ENCODE measurements around the gene ULBP2. TPM values are rescaled to one million over a fixed set of nuclear protein-coding genes. Genes with fewer than 3 reads are reported as not detected.
"Not testable (repeated sequence)": the region's sequence is repeated elsewhere in the genome, so short reads cannot be mapped to it uniquely, and the experiment has no call there.

Gene ULBP2
- total RNA-seq, 1 experiment from 2014 or later = not detected

DNA sequence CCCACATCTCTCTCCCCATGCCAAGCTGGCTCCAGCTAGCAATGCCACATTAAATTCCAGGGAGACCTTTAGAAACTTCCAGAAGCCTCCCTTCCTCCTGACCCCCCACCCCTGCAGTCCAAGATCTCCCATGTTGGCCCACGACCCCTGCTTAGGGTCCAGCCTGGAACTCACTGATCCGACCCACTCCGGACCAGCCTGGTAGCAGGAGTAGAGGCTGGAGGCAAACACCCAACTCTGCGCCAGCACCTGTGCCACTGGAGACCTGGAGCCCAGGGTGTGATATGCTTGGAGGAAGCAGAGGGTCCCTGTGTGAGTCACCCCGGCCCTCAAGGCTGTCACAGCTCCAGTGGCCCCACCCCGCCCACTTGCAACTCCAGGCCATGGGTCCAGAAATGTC lies 18.7 kb downstream of the ULBP2 start:
- no peaks in the 10 kb centered on the region for H3K36me3 ChIP-seq (replicated peaks; ENCODE audit: control insufficient read depth, insufficient read depth, low read length)
- H3K27me3 ChIP-seq (ENCODE audit: control insufficient read depth, insufficient read depth, low read length) = peaks cover 63% of the 10 kb centered on the region
- no peak for DNase-seq
- H3K4me3 ChIP-seq (ENCODE audit: insufficient read depth, low read depth, low read length) = no peak overlapping the region

DNA sequence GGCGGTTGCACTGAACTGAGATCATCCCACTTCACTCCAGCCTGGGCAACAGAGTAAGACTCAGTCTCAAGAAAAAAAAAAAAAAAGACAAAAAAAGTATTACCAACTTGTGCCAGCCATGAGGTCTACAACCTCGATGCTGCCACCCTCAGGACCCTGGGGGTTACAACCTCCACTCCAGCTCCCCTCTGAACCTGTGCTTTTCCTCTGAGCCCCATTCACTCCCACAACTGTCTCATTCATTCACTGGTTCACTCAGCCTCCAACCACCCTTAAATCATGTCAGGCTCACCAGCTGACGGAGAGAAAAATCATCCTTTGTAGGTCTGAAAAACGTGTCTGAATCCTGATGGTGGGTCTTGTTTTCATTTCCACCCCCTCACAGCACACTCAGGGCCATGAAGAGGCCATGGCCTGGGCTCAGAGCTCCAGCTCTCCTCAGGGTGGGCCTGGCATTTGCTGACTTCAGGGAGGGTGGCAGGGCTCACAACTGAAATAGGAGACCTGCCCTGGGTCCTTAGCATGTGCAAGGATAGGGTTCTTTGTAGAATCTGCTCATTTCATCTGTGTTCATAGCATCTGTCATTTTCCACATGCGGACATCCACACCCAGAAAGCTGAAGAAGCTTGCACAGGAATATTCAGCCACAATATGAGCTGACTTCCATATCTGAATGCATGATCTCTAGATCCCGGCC lies 20.1 kb downstream of the ULBP2 start:
- H3K4me3 ChIP-seq (ENCODE audit: insufficient read depth, low read depth, low read length) = no peak overlapping the region
- peak; percentile 80 for DNase-seq
- H3K36me3 ChIP-seq (replicated peaks; ENCODE audit: control insufficient read depth, insufficient read depth, low read length) = no peaks in the 10 kb centered on the region
- peaks cover 64% of the 10 kb centered on the region for H3K27me3 ChIP-seq (ENCODE audit: control insufficient read depth, insufficient read depth, low read length)

DNA sequence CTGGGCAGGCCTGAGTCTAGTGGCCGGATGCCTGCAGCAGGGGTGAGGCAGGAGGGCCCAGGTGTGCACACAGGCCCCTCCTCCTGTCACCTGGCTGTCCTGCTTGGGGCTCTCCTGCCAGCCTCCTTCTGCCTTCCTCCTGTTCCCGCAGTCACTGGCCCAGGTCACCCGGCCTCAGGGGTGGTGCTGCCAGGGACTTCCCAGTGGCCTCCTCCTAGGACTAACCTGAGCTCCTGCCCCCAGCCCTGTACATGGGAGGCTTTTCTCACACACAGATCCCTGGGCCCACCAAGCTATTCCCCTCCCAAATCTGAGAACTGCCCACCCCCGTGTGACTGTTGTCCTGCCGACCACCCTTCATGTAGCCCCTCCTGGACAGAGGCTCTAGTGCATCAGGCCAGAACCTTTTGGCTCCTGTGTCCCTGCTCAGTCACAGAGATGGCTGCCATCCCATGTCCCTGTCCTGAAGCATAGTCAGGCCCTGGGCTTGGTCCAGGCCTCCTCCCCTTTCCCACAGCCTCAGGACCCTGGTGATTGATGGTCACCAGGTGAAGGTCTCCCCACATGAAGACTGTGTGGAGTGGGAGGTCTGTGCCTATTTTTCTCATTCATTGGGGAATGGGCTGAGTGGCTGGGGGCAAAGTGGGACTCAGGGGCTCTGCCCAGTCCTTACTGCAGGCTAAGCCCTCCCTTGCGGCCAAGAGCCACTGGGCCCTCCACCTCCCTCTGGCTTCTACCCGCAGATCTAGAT lies 20.8 kb downstream of the ULBP2 start:
- Histone ChIP-seq H3K36me3 (replicated peaks; ENCODE audit: control insufficient read depth, insufficient read depth, low read length) (no peaks in the 10 kb centered on the region), H3K27me3 (ENCODE audit: control insufficient read depth, insufficient read depth, low read length) (peaks cover 67% of the 10 kb centered on the region), H3K4me3 (ENCODE audit: insufficient read depth, low read depth, low read length) (peak overlapping the region; percentile 47)
- DNase-seq = no peak

DNA sequence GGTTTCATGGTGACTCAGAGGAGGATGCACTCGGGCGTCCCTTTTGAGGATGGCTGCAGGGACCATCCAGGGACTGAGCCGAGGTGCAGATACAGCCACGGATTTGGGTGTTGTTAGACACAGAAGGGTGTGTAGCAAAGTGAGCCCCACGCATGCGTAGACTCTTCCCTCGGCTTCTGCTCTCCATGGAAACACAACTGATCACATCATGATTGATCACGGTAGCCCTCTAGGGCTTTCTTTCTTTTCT lies 21.3 kb downstream of the ULBP2 start:
- Histone ChIP-seq H3K36me3 (replicated peaks; ENCODE audit: control insufficient read depth, insufficient read depth, low read length) (no peaks in the 10 kb centered on the region), H3K27me3 (ENCODE audit: control insufficient read depth, insufficient read depth, low read length) (peaks cover 67% of the 10 kb centered on the region), H3K4me3 (ENCODE audit: insufficient read depth, low read depth, low read length) (peak overlapping the region; percentile 47)
- DNase-seq = peak; percentile 72

DNA sequence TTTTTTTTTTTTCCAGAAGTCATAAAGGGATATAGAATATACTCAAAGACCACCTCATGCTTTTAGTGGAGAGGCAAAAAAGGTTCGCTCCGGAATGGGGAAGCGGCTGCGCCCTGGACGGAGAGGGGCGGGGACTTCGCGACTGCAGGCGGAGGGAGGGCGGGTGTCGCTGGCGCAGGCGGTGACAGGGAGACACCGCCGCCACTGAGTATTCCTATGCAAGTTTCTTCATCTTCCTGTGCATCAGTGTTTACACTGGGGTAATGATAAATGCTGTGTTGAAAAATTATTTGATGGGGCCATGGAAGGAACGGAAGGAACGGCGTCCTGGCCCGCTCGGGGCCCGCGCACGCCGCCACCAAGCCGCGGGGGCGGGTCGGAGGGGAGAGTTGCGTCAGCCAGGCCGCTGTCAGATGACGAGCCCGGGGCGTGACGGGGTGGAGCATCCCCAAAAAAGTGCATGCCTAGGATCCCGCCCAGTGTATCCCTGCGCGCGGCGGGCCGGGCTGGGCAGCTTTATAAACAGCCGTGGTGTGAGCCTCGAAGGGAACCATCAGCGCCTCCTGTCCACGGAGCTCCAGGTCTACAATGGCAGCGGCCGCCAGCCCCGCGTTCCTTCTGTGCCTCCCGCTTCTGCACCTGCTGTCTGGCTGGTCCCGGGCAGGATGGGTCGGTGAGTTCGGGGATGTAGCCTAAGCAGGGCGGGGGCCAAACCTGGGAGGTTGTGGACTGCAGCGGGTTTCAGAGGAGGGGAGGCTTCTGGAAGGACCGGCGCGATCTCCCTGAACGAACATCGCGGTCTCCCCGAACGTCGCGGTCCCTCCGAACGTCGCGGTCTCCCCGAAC lies 21.9 kb downstream of the ULBP2 start, which contains the start of gene ULBP1:
ULBP1 (plus strand) TSS at position 482 of the 846 bp plus-strand sequence; CDS start at position 589, 107 bp downstream.
- Histone ChIP-seq H3K36me3 (replicated peaks; ENCODE audit: control insufficient read depth, insufficient read depth, low read length) (no peaks in the 10 kb centered on the region), H3K4me3 (ENCODE audit: insufficient read depth, low read depth, low read length) (peak within 1 kb of the TSS; percentile 47), H3K27me3 (ENCODE audit: control insufficient read depth, insufficient read depth, low read length) (peaks cover 71% of the 10 kb centered on the region)
- DNase-seq = peak; percentile 96

DNA sequence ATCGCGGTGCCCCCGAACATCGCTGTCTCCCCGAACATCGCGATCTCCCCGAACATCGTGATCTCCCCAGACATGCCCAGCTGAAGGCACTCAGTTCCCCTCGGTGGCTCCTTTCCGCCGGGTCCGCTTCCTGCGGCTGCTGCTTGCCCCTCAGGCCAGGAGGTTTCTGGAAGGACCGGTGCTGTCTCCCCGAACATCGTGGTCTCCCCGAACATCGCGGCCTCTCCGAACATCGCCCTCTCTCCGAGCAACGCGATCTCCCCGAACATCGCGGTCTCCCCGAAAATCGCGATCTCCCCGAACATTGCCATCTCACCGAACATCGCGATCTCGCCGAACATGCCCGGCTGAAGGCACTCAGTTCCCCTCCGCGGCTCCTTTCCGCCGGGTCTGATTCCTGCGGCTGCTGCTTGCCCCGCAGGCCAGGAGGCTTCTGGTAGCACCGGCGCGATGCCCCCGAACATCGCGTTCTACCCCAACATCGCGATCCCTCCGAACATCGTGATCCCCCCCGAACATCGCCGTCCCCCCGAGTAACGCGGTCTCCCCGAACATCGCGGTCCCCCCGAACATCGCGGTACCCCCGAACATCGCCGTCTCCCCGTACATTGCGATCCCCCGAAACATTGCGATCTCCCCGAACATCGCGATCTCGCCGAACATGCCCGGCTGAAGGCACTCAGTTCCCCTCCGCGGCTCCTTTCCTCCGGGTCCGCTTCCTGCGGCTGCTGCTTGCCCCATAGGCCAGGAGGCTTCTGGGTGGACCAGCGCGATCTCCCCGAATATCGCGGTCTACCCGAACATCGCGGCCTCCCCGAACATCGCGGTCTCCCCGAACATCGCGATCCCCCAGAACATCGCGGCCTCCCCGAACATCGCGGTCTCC lies 22.7 kb downstream of the ULBP2 start:
- peak; percentile 73 for DNase-seq
- peaks cover 74% of the 10 kb centered on the region for H3K27me3 ChIP-seq (ENCODE audit: control insufficient read depth, insufficient read depth, low read length)
- H3K4me3 ChIP-seq (ENCODE audit: insufficient read depth, low read depth, low read length) = peak overlapping the region; percentile 47
- H3K36me3 ChIP-seq (replicated peaks; ENCODE audit: control insufficient read depth, insufficient read depth, low read length) = no peaks in the 10 kb centered on the region

DNA sequence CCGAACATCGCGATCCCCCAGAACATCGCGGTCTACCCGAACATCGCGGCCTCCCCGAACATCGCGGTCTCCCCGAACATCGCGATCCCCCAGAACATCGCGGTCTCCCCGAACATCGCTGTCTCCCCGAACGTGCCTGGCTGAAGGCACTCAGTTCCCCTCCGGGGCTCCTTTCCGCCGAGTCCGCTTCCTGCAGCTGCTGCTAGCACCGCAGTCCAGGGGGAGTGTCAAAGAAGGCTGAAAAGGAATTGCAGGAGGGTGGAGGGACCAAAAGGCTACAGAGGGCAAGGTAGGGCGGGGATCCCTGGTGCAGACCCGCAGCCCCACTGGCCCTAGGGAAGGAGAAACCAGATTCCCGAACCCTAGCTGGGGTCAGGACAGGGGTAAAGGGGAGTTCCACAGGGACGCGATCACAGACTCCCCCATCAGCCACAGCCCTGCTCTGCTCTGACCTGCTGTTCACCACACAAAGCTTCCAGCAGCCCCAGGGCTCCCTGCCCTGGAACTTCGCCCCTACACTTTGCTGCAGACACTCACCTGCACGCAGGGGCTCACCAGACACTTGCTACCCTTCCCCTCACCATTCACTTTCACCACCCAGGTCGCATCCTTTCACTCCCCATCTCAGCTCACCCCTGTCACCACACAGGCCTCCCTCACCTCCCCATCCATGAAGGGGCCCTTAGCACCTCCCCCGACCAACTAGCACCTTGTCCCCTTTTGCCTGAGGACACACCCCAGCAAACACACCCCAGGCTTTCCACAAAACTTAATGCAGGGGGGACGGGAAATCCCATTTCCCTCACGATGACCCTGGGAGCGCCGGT lies 23.6 kb downstream of the ULBP2 start:
- Histone ChIP-seq H3K27me3 (ENCODE audit: control insufficient read depth, insufficient read depth, low read length) (peaks cover 80% of the 10 kb centered on the region), H3K36me3 (replicated peaks; ENCODE audit: control insufficient read depth, insufficient read depth, low read length) (no peaks in the 10 kb centered on the region), H3K4me3 (ENCODE audit: insufficient read depth, low read depth, low read length) (peak overlapping the region; percentile 47)
- peak; percentile 77 for DNase-seq

DNA sequence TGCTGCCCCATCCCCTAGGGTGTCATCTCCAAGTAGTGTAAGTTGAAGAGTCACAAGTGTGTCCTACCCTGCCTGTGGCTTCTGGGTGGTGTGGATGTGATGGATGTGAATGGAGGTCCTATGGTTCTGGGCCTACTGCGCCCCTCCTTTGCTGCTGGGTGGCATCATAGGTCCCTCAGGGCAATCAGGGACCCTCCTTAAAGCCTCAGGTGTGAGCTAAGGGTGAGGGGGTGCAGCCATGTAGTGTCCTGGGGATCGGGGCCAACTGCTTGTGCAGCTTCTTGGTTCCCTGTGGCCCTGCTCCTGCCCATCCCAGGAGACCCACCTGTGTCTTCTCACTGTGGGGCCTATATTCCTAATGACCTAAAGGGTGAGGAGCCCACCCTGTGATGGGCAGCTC lies 24.5 kb downstream of the ULBP2 start:
- not testable (repeated sequence) for H3K36me3 ChIP-seq (replicated peaks; ENCODE audit: control insufficient read depth, insufficient read depth, low read length); H3K4me3 ChIP-seq (ENCODE audit: insufficient read depth, low read depth, low read length); DNase-seq
- peaks cover 77% of the 10 kb centered on the region for H3K27me3 ChIP-seq (ENCODE audit: control insufficient read depth, insufficient read depth, low read length)

DNA sequence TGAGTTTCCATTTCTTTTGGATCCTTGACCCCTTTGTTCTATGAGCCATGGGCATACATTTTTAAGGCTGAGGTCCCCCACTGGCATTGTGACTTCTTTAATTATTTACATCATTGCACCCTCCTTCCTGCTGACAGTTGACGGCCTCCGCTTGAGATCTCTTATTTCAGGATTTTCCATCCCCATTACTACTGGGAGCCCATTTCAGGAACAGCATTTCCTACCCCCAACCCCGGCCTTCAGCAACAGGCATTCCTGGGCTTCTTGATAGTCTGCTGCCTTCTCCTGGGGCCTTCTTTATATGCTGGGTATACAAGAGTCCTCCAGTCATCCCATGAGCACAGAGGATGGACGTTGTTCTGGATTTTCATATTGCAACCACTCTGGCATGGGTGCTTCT lies 25.8 kb downstream of the ULBP2 start:
- no peaks in the 10 kb centered on the region for H3K36me3 ChIP-seq (replicated peaks; ENCODE audit: control insufficient read depth, insufficient read depth, low read length)
- H3K4me3 ChIP-seq (ENCODE audit: insufficient read depth, low read depth, low read length) = no peak overlapping the region
- peaks cover 76% of the 10 kb centered on the region for H3K27me3 ChIP-seq (ENCODE audit: control insufficient read depth, insufficient read depth, low read length)
- DNase-seq = no peak

DNA sequence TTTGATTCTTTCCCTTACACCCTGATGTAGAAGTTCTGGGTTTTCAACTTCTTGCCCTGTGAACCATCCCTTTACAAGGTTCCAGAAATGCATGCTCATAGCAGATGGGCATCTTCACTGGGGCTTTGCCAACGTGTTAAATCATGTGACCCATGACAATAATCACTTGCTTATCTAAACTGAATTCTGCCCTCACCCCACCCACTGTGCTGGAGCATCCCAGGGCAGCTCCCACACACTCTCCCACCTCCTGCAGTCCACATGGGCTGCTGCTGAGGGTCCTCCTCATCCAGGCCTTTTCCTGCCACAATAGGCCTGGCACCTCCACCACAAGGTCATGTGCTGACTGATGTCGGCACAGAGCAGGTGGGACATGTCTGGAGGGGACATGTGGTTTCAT lies 26.2 kb downstream of the ULBP2 start:
- H3K36me3 ChIP-seq (replicated peaks; ENCODE audit: control insufficient read depth, insufficient read depth, low read length); DNase-seq; H3K4me3 ChIP-seq (ENCODE audit: insufficient read depth, low read depth, low read length): not testable (repeated sequence)
- H3K27me3 ChIP-seq (ENCODE audit: control insufficient read depth, insufficient read depth, low read length) = peaks cover 72% of the 10 kb centered on the region

DNA sequence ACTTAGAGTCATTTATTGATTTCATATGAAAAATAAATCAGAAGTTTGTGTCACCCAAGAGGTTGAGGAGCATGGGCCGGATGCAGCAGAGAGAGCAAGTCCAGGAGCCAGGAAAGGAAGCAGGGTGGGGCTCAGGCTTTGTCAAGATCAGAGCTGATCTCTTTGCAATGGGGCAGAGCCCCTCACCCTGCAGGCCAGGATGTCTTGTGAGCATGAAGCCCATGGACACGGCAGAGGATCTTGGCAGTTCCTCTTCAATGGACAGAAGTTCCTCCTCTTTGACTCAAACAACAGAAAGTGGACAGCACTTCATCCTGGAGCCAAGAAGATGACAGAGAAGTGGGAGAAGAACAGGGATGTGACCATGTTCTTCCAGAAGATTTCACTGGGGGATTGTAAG lies 27.1 kb downstream of the ULBP2 start:
- peaks cover 71% of the 10 kb centered on the region for H3K27me3 ChIP-seq (ENCODE audit: control insufficient read depth, insufficient read depth, low read length)
- DNase-seq; H3K36me3 ChIP-seq (replicated peaks; ENCODE audit: control insufficient read depth, insufficient read depth, low read length); H3K4me3 ChIP-seq (ENCODE audit: insufficient read depth, low read depth, low read length): not testable (repeated sequence)

DNA sequence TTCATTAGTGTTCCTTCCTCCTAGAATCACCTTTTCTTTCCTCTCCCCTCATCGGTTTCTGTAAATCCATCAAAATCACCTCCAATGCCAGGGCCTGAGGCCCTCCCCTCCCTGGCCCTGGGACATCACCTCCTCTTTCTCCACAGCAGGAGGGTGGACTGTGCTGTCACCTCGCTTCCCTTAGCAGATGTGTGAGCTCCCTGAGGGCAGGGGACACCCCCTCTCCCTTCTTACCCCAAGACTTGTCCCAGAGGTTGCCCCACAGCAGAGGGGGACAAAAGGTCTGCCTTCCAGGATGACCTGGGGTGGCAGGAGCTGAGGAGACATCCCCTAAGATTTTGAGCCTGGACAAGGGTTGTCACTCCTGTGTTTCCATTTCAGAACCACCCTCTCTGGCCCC lies 27.8 kb downstream of the ULBP2 start:
- Histone ChIP-seq H3K36me3 (replicated peaks; ENCODE audit: control insufficient read depth, insufficient read depth, low read length) (no peaks in the 10 kb centered on the region), H3K27me3 (ENCODE audit: control insufficient read depth, insufficient read depth, low read length) (peaks cover 70% of the 10 kb centered on the region), H3K4me3 (ENCODE audit: insufficient read depth, low read depth, low read length) (no peak overlapping the region)
- DNase-seq = no peak

DNA sequence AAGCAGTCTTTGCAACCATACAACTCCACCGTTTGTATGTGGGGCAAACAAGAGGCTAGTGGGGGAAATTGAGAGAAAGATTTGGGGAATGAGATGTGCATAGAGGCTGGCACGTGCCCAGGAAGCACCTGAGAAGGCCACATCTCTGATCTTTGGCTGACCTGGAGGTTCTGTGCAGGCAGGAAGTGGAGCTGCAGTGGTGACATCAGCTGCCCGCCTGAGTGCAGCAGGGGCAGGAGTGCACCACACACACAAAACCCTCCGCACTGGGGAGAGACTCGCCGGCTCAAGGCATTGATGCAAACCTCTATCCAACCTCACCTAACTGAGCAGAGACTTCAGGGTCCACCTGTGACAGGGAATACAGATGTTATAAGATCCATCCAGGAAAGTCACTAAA lies 32.6 kb downstream of the ULBP2 start:
- H3K27me3 ChIP-seq (ENCODE audit: control insufficient read depth, insufficient read depth, low read length) = peaks cover 56% of the 10 kb centered on the region
- H3K36me3 ChIP-seq (replicated peaks; ENCODE audit: control insufficient read depth, insufficient read depth, low read length); DNase-seq; H3K4me3 ChIP-seq (ENCODE audit: insufficient read depth, low read depth, low read length): not testable (repeated sequence)
